GM21390 (cell line): ENCODE measurements around the gene TYMP.

Experiments used
- ATAC-seq: cut with Tn5 transposase; IDR thresholded peaks from one replicate; pipeline ENCODE4 v1.9.1; 2021; ENCODE audit not compliant: unreplicated experiment

The TYMP gene

GRCh38 chr22:50485221-50486131, 44.3 kb downstream of the TYMP start:
- no peak for ATAC-seq

- no peak for ATAC-seq
Measured at GRCh38 chr22:50483977-50484853, 45.6 kb downstream of the TYMP start.

GRCh38 chr22:50483556-50483955, 46.3 kb downstream of the TYMP start:
- ATAC-seq: no peak

- no peak for ATAC-seq
Measured at GRCh38 chr22:50483106-50483505, 46.7 kb downstream of the TYMP start.

- ATAC-seq: no peak
Measured at GRCh38 chr22:50482107-50483074, 47.4 kb downstream of the TYMP start.

GRCh38 chr22:50481440-50482106, 48.2 kb downstream of the TYMP start, which contains the start of gene ADM2:
Gene ADM2 (plus strand): TSS chr22:50481543. CDS start chr22:50481848, 305 bp downstream.
- ATAC-seq: no peak

GRCh38 chr22:50481045-50481439, 48.8 kb downstream of the TYMP start:
- ATAC-seq: no peak

- no peak for ATAC-seq
Measured at GRCh38 chr22:50479721-50480120, 50.1 kb downstream of the TYMP start.

GRCh38 chr22:50477923-50478322, 51.9 kb downstream of the TYMP start:
- ATAC-seq: no peak

GRCh38 chr22:50476868-50477267, 52.9 kb downstream of the TYMP start:
- no peak for ATAC-seq
